Effector CD8-positive, alpha-beta T cell (primary cell): ENCODE data around the gene S100A6.
"Not testable (repeated sequence)": the region's sequence is repeated elsewhere in the genome, so short reads cannot be mapped to it uniquely, and the experiment has no call there.

Source experiments
- DNase-seq: peaks from one replicate; lab custom pipeline; 2025; lab: John Stamatoyannopoulos, UW

Gene S100A6

DNA sequence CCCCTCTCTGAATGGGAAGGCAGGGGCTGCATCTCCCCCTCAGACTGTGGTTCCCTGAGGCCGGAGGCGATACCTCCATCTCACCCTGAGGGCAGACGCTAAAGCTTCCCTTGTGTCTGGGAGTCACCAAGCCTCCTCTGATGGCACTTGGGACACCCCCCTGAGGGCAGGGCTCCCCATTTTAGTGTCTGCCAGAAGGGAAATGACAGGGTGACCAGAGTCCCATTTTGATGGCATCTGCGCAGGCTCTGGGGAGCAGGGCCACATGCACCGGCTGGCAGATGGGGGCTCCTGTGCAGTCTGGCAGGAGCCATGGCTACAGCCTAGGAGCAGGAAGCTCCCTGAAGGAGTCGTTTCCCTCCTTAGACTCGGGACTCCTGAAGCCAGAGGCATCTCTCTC, 28.2 kb upstream of the S100A6 start:
- no peak for DNase-seq

DNA sequence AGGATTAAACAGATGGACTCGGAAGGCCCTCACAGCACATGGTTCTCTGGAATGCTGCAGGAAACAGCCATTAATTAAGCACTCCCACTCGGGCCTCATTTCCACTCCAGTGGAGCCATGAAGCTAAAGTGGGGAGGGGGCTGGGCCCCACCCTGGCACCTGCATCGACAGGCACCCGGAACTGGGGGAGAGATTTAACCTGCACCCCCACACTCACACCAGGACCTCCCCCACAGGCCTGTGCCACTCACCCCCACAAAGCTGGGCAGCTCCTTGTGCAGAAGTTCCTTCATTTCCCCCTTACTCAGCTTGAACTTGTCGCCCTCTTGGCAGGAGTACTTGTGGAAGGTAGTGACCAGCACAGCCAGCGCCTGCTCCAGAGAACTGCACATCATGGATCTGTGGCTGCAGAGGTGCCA, 27.7 kb upstream of the S100A6 start:
- DNase-seq = no peak

DNA sequence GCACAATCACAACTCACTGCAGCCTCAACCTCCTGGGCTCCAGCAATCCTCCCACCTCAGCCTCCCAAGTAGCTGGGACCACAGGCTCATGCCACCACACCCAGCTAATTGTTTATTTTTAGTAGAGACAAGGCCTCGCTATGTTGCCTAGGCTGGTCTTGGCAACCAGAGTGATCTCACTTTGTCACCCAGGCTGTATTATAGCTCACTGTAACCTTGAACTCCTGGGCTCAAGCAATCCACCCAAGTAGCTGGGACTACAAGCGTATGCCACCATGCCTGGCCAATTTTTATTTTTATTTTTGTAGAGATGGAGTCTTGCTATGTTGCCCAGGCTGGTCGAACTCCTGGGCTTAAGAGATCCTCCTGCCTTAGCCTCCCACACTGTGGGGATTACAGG, 26.2 kb upstream of the S100A6 start:
- not testable (repeated sequence) for DNase-seq

DNA sequence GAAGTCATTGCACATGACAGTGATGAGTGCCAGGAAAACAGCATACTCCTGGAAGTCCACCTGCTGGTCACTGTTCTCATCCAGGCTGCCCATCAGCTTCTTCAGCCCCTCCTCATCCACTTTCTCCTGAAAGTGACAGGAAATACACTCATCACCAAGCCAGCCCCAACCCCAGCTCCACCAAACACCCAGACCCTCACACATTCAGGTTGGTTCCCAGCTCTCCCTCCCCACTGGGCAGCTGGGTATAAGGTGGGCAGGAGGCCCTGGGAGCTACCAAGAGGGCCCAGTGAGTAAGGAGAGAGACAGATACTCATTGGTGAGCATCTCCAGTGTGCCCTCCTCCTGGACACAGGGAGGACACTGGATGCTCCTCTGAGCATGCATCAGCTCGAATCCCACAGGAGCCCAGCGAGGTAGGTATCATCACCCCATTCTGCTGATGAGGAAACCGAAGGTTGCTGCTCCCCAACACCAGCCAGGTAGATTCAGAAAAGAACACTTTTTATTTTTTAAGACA, 25.7 kb upstream of the S100A6 start:
- no peak for DNase-seq

DNA sequence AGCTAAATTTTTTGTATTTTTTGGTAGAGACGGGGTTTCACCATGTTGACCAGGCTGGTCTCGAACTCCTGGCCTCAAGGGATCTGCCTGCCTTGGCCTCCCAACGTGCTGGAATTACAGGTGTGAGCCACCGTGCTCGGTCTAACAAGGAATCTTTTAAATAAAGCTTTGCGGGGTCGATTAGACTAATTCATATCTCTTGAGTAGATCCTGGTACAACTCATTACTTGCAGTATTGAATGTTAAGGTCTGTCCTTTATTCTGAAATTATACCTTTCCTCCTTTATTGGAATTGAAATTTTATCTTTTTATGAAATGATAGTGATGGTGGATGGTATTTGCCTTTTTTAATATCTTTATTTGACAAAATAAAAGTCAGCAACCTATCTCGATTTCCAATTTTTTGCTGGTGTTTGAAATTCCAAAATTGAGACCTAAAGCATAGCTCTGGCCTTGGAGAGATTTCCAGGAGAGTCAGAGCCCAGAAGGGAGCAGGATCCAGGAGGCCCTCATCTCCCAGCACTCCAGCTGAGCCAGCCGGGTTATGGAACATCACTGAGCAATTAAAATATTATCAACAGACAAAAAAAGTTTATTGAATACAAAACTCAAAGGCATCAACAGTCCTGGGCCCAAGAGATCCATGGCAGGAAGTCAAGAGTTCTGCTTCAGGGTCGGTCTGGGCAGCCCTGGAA, 25.1 kb upstream of the S100A6 start:
- DNase-seq = no peak

DNA sequence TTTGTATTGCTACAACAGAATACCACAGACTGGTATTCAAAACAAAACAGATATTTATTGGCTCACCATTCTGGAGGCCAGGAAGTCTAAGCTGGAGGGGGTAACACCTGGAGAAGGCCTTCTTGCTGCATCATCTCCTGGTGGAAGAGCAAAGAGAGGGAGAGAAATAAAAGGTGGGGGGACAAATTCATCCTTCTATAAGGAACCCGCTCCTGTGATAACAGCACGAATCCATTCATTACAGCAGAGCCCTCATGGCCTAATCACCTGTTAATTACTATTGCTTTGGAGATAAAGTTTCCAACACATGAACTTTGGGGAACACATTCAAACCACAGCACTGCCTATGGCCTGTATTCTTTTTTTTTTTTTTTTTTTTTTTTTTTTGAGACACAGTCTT, 24.4 kb upstream of the S100A6 start:
- DNase-seq = no peak

DNA sequence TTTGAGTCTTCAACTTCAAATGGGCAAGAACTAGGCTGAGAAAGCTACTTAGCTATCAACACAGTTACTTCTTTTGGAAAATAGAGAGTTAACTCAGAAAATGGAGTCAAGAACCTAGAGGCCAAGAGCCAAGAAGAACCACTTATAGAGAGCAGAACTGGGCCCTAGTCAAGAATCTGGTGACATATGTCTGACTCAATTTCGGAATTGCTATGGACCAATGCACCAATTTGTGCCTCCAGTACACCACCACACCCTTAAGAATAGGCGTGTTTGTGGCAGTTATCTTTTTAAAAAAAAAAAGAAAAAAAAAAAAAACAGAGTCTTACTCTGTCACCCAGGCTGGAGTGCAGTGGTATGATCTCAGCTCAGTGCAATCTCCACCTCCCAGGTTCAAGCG, 22.1 kb upstream of the S100A6 start:
- no peak for DNase-seq

DNA sequence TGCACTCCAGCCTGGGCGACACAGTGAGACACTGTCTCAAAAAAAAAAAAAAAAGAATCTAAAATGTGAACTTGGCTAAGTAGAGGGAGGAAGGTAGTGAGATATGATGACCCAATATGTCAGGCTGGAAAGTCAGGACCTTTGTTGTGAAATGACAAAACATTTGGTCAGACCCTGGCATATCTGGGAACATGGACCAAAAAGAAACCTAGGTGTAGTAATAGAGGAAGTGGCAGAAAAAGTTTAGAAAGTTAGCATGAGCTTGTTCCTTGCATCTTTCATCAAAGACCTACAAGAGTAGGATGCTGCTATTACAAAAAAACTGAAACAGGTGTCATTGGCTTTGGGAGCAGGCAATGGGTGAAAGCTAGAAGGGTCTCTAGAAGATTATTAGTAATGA, 20.6 kb upstream of the S100A6 start:
- no peak for DNase-seq

DNA sequence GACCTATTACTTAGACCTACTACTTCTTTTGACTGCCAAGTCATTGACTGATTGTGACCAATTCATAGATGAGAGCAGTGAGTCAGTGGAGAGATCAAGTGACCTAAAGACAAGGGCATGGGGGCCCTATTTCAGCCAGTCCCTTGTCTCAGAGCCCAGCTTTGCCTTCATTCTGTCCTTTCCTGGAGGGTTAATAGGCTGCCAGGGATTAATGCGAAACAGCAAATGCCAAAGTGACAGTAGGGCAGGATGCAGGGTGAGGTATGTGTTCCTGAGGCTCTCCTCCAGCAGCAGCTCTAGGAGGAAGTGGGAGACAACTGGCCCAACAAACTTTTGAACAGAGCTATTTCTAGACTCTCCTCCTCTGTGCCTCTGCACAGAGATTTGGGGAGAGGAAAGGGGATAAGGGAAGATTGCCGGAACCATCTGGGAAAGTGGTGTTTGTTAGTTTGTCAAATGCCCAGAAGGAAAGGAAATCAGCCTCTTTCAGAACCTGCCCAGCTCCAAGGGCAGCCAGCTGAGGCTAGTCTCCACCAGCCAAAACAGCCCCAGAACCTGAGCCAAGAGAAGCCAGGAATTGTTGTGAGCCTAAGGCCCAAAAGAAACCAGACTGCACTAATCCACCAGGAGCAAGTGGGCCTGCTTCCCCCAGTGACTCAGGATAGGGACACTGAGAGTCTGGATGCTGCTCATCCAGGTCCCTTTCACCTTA, 18.2 kb upstream of the S100A6 start:
- no peak for DNase-seq

DNA sequence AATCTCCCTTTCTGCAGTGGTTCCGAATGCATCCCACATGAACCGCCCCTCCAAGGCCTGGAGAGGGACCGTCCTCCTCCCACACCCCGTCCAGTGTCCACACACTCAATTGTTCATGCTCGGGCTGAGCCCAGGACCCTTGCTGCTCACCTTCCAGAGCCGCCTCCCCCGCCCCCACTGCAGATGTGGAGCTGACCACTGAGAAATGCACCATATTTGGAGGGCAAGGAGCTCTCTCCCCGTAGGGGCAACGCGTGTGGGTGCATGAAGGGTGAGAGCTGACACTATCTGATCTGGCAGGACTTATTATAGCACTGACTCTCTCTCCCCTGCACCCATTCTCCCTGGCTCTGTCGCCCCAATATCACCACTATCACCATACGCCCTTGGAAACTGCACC, 17.3 kb upstream of the S100A6 start:
- no peak for DNase-seq

DNA sequence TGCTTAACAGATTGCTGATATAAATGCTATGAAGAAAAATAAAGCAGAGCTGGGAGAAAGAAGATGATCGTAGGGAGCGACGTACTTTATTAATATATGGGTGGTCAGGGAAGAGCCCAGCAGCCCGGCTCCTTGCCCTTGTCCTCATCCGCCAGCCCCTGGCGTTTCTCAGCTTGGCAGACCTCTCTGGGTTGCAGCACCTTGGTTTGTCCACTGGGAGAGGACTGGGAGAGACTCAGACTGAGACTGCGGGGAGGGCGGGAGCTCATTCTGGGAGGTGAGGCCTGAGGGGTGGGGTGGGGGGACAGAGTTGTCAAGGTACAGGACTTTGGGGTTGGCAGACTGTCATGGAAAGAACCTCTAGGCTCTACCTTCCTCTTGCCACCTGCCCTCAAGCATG, 16.5 kb upstream of the S100A6 start:
- DNase-seq = no peak

DNA sequence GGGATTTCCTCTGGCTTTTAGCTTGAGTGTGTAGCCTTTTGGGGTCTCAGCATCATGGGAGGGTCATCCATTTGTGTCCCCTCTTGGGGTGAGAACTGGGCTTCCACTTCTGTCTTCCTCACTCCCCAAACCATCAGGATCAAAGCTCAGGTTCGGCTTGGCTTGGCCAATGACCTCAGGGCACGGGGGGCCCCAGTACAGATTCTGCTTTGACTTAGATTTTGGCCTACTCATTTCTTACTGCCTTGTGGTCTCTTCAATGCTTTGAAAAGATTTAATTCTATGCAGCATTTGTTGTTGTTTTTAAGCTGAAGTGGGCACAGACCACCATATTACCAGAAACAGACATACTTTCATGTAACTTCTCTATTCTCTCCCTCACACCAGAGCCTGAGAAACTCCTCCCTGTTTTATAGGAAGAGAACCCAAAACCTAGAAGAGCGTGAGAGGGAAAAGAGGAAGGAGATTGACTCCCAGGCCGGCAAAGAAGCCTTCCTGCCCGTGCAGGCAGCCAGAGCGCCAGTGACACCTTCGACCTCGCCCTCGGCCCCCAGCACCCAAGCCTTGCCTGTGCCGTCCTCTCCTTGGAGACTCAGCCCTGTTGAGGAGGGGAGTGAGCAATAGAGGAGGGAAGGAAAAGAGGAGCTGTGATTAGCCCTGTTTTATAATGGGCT, 15.2 kb upstream of the S100A6 start:
- no peak for DNase-seq

DNA sequence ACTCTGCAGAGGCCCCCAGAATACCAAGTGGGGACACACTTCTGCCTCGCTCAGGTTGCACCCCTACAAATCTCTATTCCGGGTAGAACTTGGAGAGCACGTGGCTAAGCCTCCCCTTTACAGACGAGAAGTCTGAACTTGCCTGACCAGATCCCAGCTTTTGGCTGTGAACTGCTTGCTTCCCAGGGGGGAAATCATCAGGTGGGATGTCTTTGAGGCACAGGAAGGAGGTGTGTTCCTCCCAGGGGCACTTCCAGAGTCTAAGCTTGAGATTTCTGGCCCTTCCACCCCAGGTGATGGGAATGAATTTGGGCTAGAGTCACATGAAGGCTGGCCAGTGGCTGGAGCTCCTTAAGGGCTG, 14.6 kb upstream of the S100A6 start:
- no peak for DNase-seq

DNA sequence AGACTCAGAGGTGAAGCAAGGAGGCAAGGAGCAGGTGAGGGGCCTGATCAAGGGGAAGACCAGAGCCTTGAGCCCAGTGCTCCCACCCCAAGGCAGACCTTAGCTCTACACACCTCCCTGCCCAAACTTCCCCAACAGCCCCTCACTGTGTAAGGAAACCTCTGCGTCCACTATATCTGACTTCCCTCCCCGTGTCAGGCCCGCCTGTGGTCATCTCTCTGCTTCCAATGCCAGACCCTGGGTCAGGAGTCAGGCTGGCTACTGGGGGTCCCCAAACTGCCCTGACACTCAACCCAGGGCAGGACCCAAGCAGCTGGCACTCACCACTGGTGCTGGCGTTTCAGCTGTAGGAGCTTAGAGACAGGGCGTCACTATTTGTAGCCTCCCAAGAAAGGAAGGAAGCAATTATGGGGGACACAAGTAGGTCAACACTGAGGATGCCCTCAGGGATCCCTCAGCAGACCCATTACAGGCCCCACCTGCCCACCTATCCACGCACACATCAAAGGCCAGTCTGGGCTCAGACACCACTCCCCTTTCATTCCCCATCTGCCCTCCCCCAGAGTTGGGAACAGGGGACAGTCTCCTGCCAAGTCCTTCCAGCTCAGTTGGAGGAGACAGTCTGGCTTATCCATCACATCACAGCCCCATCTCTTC, 14.1 kb upstream of the S100A6 start:
- DNase-seq = no peak

DNA sequence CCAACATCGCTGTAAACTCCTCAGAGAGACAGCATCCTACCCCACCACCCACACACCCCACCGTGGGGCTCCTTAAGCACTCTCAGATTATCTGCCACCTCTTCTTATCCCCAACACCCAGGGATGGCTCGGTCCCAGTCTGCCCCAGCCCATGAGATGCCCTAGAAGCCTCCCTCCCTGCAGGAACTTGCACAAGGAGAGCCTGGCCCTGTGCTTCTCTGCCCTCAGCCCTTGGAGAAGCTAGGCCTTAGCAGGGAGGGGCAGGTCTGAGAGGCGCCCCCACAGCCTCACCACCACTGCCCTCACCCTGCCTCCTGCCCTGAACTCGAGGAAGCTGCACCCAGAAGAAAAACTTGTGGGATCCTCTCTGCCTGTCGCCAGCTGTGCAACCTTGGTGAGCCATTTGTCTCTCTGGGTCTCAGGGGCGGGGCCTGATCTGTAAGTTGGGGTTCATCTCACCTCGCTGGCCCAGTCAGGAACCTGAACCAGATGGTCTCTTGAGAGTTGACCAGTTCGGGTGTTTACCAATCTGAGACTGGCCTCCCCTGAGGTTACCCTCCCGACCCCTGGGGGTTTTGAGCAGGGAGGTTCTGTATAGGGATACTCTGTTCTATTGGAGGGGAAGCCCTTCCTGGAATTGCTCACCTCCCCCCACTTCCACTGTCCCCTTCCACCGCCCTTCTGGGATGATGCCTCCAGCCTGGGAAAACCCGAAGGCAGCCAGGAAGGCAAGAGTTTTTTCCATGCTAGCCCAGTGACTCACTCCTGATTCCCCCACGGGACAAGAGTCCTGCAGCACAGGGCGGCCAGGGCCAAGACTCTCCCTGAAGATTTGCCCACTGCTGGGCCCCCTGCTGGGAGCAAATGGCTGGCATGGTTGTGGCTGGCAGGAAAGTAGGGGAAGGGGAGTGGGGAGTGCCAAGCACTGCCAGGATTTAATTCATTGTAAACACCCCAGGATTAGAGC, 13.2 kb upstream of the S100A6 start, which contains the start of gene S100A3:
S100A3 (minus strand) TSS at position 537 of the 967 bp plus-strand sequence. CDS start 773 bp downstream, outside the sequence.
- DNase-seq = no peak

DNA sequence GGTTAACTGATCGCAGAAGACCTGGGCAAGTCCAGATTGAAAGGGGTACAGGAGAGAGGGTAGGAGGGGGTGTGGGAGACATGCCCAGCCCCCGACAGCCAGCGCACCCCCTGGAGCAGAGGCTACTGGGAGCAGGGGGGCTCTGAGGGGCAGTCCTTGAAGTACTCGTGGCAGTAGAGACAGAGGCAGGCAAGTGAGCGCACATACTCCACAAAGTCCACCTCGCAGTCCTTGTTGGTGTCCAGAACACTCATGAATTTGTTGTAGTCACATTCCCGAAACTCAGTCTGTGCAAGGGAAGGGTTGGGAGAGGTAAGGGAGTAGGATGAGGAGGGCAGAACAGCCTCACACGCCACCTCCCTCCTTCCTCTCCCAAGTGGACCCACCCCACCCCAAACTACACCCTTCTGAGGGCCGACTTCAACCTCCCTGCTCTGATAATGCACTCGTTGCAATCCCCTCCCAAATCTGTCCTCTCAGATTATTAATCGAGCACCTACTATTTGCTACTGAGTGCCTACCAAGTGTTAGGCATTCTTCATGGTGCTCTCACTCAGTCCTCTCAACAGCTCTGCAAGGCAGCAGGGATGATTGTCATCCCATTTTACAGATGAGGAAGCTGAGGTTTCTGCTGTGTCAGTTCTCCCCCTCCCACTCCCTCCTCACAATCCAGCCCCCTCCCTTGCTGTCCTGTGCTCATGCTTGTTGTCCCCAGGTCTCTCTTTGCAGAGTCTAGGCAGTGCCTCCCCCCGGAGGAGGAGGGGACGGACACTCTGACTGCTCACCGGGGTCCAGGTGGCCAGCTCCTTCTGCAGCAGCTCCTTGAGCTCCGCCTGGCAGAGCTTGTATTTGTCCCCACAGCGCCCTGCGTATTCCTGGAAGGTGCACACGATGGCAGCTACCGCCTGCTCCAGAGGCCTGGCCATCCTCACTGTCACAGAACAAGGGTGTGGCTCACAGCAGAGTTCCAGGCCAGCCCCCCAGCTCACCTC, 12.1 kb upstream of the S100A6 start:
- DNase-seq = no peak

DNA sequence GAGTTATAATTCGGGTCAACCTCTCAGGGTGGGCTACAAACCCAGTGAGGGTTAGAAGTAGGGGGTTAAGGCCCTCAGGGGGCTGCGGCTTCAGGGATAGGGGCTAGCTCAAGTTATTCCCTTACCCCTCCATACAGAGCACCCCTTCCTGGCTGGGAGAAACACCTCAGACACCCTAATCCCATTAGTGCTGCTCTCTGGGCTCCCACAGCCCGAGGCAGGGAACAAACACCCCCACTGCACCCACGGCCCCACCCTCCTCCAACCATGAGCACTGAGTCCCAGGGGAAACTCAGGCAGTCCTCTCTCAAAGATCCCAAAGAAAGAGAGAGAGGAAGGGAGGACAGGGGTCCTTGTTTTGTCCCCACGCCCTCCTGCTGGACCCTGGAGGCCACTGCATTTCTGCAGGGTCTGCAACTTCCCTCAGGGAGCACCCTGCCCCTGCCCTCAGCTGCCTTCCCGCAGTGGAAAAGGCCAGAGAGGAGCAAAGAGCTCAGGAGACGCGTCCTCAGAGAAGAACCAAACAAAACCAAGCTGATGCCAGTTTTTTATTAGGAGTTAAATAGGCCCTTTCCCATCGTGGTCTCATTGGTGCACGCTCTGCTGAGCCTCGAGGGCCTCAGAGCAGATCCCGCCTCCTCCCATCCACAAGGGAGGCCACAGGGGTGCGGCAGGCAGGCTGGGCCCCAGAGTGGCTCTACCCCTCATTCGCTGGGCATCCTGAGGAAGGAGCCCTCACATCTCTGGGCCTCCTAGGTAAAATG, 11.2 kb upstream of the S100A6 start:
- DNase-seq = no peak

DNA sequence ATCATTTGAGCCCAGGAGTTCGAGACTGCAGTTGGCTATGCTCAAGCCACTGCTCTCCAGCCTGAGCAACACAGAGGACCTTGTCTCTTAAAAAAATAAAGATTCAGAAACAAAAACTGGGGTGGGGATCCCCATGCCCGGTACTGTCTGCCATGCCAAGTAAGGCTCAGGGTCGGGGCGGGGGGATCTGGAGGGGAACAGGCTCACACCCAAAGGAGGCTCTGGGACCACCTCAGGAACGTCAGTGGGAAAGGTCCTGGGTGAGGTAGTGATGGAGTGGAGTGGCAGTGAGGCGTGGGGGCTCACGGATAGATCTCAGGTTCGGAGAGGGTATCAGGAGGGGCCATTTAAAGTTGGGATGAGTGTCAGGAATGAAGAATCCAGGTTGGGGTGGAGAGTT, 10.6 kb upstream of the S100A6 start:
- no peak for DNase-seq
